Mesothelial cell of epicardium (in vitro differentiated cells): ENCODE measurements around the gene CCDC191. TPM values are rescaled to one million over a fixed set of nuclear protein-coding genes. Genes with fewer than 3 reads are reported as not detected.

Experiments
- DNase-seq, 2 experiments: peaks; one replicate each; pipeline ENCODE4 v3.0.0; 2021; ENCODE audit warnings: low spot score in 2 of 2; ENCODE audit not compliant: unreplicated experiment in 2 of 2
- H3K27ac Mint-ChIP-seq: 2 replicates; pipeline ENCODE4 v1.8.0; 2021; ENCODE audit warnings: mixed read lengths
- H3K27me3 Mint-ChIP-seq: 2 replicates; pipeline ENCODE4 v1.8.0; 2021; ENCODE audit warnings: low read depth, mixed read lengths
- H3K36me3 Mint-ChIP-seq: 2 replicates; pipeline ENCODE4 v1.8.0; 2021; ENCODE audit warnings: mixed read lengths
- H3K4me1 Mint-ChIP-seq: 2 replicates; pipeline ENCODE4 v1.8.0; 2021; ENCODE audit warnings: mixed read lengths
- H3K4me3 Mint-ChIP-seq: 2 replicates; pipeline ENCODE4 v1.8.0; 2021; ENCODE audit warnings: mild to moderate bottlenecking, moderate library complexity, mixed read lengths
- H3K9me3 Mint-ChIP-seq: 2 replicates; pipeline ENCODE4 v1.8.0; 2021; ENCODE audit warnings: mixed read lengths
- CTCF ChIP-seq: fragments of 200-600 bp; sonication (generic); IDR thresholded peaks from one replicate; pipeline ENCODE4 v1.5.0; 2021; ENCODE audit warnings: antibody characterized with exemption; ENCODE audit not compliant: unreplicated experiment
- total RNA-seq: library from RNA; stranded (reverse); gene quantifications from 3 replicates; pipeline ENCODE4 v1.2.1, GENCODE V29; 2021

Gene CCDC191
- total RNA-seq, 1 donor from 2014 or later, result 10.3 TPM

DNA sequence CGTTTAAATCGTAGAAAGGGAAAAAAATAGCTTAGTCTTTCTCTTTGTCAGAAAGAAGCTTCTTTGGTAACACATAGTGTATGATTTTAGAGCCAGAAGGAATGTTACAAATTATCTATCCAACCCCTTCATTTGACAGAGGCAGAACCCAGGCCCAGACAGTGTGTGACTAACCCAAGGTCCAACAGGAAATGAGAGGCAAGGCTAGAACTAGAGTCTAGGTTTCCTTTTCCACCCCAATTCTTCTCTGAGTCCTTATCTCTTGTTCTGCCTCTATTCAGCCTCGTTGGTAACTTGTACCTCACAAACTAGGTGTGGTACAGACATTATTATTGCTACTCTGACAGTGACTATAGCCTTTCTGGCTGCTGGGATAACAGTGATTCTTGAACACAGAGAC is 39.5 kb upstream of the CCDC191 start:
- H3K4me3 Mint-ChIP-seq, result no peak overlapping the region
- H3K9me3 Mint-ChIP-seq, result no peaks in the 10 kb centered on the region
- no peak for DNase-seq
- H3K27me3 Mint-ChIP-seq, result peaks cover 2% of the 10 kb centered on the region
- peaks cover 1% of the 10 kb centered on the region for H3K36me3 Mint-ChIP-seq
- H3K27ac Mint-ChIP-seq, result no peak overlapping the region
- TF ChIP-seq CTCF, result no peak
- peaks cover 25% of the 10 kb centered on the region for H3K4me1 Mint-ChIP-seq

DNA sequence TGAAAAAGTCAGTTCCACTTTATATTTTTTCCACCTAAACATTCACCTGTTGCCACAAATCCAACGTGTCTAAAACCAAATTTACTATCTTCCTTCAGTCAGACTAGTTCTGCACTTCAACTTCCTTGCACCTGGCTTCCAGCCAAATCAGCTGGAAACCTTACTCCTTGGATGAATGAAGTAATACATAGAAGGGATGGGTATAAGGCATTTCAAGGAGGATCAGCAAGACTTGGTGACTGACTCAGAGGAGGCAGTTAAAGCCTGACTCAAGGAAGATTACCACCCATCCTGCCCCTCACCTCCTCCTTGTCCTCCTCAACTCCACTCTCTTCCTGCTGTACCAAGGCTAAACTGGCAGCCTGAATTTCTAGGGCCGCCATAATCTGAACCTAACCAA is 37.3 kb upstream of the CCDC191 start:
- no peak for TF ChIP-seq CTCF
- H3K4me3 Mint-ChIP-seq, result no peak overlapping the region

GRCh38 chr3:114093016-114093380 is 36.7 kb upstream of the CCDC191 start:
- TF ChIP-seq CTCF, result no peak
- peak overlapping the region; percentile 77 for H3K27ac Mint-ChIP-seq

More for the DNA sequence above, 37.3 kb upstream of the CCDC191 start:
- H3K9me3 Mint-ChIP-seq, result no peaks in the 10 kb centered on the region
- peaks cover 26% of the 10 kb centered on the region for H3K4me1 Mint-ChIP-seq
- DNase-seq, result peak in 1 of 2 experiments; percentile 49
- peaks cover 1% of the 10 kb centered on the region for H3K36me3 Mint-ChIP-seq
- H3K27me3 Mint-ChIP-seq, result no peaks in the 10 kb centered on the region
- H3K27ac Mint-ChIP-seq, result peak overlapping the region; percentile 4

DNA sequence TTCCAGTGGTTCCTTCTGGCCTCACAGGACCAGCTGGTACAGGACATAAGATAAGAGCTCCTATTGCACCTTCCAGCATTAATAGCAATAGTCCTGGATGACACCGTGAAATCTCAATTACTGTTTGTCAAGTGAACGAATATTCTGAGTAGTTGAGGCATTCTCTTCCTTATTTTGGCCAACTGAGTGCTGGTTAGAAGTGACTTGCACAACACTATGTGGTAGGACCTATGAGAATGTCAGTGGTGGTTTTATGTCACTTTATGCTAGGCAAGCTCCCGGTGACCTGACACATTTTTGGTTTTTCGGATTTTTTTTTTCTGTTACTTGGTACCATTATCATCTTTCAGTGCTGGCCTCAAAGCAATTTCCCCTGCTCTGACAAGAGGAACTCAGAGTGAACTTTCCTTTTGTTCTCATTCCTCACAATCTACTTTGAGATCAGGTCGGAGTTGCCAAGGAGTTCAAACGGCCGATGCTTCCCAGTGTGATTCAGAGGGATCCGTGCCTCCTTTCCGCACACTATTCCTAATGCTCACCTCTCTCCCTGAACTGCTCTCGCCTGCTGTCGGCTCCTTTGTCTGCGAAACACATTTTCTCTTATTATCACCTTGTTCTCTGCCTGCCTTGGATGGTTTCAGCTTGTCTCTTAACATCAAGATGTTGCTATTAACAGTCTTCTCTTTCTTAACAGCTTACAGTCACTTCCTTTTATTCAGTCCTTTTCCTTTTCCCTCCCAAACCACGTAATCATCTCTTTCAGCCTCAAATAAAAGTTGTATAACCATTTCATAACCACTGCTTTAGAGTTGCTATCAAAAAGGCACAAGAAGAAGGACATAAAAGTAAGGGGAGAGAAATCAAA is 36.1 kb upstream of the CCDC191 start:
- DNase-seq, result no peak
- Mint-ChIP-seq H3K9me3 (peaks cover 6% of the 10 kb centered on the region), H3K27ac (peak overlapping the region; percentile 81), H3K36me3 (peaks cover 9% of the 10 kb centered on the region), H3K4me3 (peak overlapping the region; percentile 0), H3K27me3 (no peaks in the 10 kb centered on the region), H3K4me1 (peaks cover 26% of the 10 kb centered on the region)
- no peak for TF ChIP-seq CTCF

More at GRCh38 chr3:114093016-114093380, 36.7 kb upstream of the CCDC191 start:
- no peak for DNase-seq
- Mint-ChIP-seq H3K27me3 (no peaks in the 10 kb centered on the region), H3K4me3 (peak overlapping the region; percentile 0), H3K36me3 (peaks cover 3% of the 10 kb centered on the region), H3K4me1 (peaks cover 26% of the 10 kb centered on the region), H3K9me3 (peaks cover under 1% of the 10 kb centered on the region)

- Mint-ChIP-seq H3K27me3 (no peaks in the 10 kb centered on the region), H3K4me3 (no peak overlapping the region), H3K27ac (no peak overlapping the region), H3K4me1 (peaks cover 26% of the 10 kb centered on the region), H3K9me3 (peaks cover 6% of the 10 kb centered on the region), H3K36me3 (peaks cover 29% of the 10 kb centered on the region)
- no peak for TF ChIP-seq CTCF
- DNase-seq, result no peak
These were observed 33.3 kb upstream of the CCDC191 start for GRCh38 chr3:114089675-114090074.
